Effector memory CD4-positive, alpha-beta T cell (primary cell): ENCODE measurements around the gene LRRTM4.
"Not testable (repeated sequence)": the region's sequence is repeated elsewhere in the genome, so short reads cannot be mapped to it uniquely, and the experiment has no call there.

Experiments used
- DNase-seq, 3 donors: peaks; one replicate each; pipeline ENCODE4 v3.0.0-alpha.2; 2020
- H3K27ac ChIP-seq: 2 replicates; pipeline ENCODE4 v1.7.0; 2013; ENCODE audit warnings: mild to moderate bottlenecking, low read length, moderate library complexity; ENCODE audit not compliant: insufficient read depth, poor library complexity, severe bottlenecking
- H3K27me3 ChIP-seq: replicated peaks from 2 replicates; pipeline ENCODE4 v1.7.0; 2013; ENCODE audit warnings: mild to moderate bottlenecking, low read length; ENCODE audit not compliant: insufficient read depth, control insufficient read depth, poor library complexity, severe bottlenecking
- H3K36me3 ChIP-seq: 2 replicates; pipeline ENCODE4 v1.7.0; 2013; ENCODE audit warnings: mild to moderate bottlenecking, low read length, moderate library complexity; ENCODE audit not compliant: control insufficient read depth, insufficient read depth
- H3K4me1 ChIP-seq: 2 replicates; pipeline ENCODE4 v1.7.0; 2013; ENCODE audit warnings: low read length, mild to moderate bottlenecking; ENCODE audit not compliant: control insufficient read depth, insufficient read depth, poor library complexity, severe bottlenecking
- H3K4me3 ChIP-seq: 2 replicates; pipeline ENCODE4 v1.7.0; 2013; ENCODE audit warnings: low read length, low read depth, mild to moderate bottlenecking; ENCODE audit not compliant: insufficient read depth, poor library complexity, severe bottlenecking
- H3K9me3 ChIP-seq: 2 replicates; pipeline ENCODE4 v1.7.0; 2013; ENCODE audit warnings: mild to moderate bottlenecking, low read length, moderate library complexity; ENCODE audit not compliant: control insufficient read depth

Gene LRRTM4

DNA sequence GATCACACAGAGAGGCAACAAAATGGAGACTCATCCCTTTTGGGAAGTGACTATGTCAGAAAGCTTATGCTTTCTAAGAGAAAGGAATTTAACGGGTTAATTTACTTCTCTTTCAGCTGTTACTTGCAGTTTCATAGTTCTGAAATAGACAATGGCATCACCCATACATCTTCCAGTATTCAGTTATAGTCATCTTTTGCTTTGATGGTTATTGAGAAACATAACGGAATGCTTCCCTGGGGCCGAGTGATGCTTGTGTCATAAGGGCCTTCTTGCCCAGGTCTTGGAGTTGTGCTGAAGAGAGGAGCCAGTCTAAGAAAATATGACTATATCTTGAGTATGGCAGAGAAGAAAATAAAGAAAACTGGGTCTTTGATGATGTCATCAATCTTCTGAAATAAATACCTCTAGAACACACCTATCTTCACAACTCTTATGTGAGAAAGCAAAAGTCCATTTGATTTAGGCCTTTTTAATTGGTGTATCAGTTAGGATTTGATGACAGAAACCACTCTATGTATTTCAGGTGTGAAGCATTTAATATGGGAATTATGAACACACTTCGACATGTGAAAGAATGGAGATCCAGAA is 328.2 kb downstream of the LRRTM4 start:
- H3K4me3 ChIP-seq, result no peak overlapping the region
- no peaks in the 10 kb centered on the region for H3K36me3 ChIP-seq
- H3K4me1 ChIP-seq, result no peaks in the 10 kb centered on the region
- no peak overlapping the region for H3K27ac ChIP-seq
- no peak for DNase-seq
- H3K27me3 ChIP-seq, result no peaks in the 10 kb centered on the region
- no peaks in the 10 kb centered on the region for H3K9me3 ChIP-seq

DNA sequence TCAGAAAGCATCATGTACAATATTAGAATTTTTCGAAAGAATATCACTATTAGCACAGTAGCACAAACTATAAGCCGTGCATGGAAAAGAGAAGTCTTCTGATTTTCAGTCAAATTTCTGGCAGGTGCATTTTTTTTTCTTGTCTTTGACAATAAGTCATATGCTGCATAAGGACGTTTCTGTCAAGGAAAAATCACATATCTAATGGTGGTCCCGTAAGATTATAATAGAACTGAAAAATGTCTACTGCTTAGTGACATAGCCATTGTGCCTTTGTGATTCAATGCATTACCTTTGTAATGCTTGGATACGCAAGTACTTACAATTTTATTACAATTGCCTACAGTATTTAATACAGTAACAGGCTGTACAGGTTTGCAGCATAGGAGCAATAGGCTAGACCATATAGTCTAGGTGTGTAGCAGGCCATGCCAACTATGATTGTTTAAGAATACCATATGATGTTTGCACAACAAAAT is 329.3 kb downstream of the LRRTM4 start:
- Histone ChIP-seq H3K9me3 (no peaks in the 10 kb centered on the region), H3K4me3 (no peak overlapping the region), H3K36me3 (no peaks in the 10 kb centered on the region), H3K27me3 (no peaks in the 10 kb centered on the region), H3K4me1 (no peaks in the 10 kb centered on the region), H3K27ac (no peak overlapping the region)
- DNase-seq, result no peak

DNA sequence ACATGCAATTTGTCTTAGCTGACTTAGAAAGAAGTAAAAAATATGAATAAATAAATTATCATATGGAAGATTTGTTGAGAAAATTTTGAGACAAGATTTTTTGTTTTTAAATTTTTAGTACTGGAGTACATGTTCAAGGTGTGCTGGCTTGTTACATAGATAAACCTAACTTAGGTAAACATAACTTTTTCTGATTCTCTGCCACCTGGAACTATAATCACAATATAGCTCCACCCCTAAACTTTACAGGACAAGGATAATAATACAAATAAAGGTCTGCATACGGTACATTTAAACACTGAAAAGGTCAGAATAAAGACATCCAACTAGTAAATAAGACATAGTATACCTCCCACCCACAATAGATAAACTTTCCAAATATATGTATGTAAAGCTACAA is 330.5 kb downstream of the LRRTM4 start:
- Histone ChIP-seq H3K4me3 (no peak overlapping the region), H3K27ac (no peak overlapping the region), H3K4me1 (no peaks in the 10 kb centered on the region), H3K9me3 (no peaks in the 10 kb centered on the region), H3K36me3 (no peaks in the 10 kb centered on the region), H3K27me3 (no peaks in the 10 kb centered on the region)
- DNase-seq, result no peak

DNA sequence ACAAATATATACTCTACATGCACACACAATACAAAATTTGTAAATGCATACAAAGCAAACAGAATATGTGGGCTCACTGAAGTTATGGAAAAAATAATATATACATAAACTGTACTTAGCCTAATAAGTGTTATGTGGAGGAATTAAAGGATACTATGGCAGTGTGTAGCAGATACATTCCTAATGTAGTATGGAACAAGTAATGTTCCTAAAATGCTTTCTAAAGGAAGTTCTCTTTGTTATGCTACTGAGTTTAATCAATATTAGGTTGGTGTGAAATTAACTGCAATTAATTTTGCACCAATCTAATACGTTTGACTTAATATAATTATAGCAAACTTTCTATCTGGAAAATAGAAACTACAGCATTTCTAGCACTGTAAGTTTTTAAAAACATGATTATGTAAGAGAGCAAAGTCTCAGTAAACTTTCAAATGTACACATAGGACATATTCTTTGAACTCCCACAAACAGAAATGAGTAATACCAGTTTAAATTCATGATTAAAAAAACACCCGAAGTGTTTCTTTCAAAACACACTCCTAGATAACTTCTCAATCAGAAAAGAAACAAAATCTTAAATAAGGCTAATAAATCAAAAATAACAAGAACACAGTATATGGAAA is 331.3 kb downstream of the LRRTM4 start:
- no peak for DNase-seq
- H3K4me3 ChIP-seq, result no peak overlapping the region
- H3K9me3 ChIP-seq, result no peaks in the 10 kb centered on the region
- no peak overlapping the region for H3K27ac ChIP-seq
- H3K27me3 ChIP-seq, result no peaks in the 10 kb centered on the region
- H3K36me3 ChIP-seq, result no peaks in the 10 kb centered on the region
- no peaks in the 10 kb centered on the region for H3K4me1 ChIP-seq

DNA sequence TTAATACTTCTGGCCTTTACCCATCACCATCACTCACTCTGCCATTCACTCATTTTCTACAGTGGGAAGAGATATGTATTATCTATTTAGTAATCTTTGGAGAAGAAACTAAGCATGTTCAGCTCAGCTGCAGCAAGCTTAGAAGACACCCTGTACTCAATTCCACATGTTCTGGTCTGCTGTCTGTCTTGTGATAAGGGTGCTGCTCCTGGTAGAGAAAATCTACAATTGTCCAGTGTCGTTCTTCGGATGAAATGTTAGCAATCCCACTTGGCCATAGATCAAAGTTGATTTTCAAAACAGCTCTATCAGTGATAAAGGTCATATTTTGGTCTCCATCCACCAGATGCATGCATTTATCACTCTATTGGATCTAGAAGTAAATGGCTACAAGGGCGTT is 337.1 kb downstream of the LRRTM4 start:
- Histone ChIP-seq H3K4me1 (no peaks in the 10 kb centered on the region), H3K36me3 (no peaks in the 10 kb centered on the region), H3K27ac (no peak overlapping the region), H3K9me3 (no peaks in the 10 kb centered on the region), H3K4me3 (no peak overlapping the region), H3K27me3 (no peaks in the 10 kb centered on the region)
- DNase-seq, result no peak

DNA sequence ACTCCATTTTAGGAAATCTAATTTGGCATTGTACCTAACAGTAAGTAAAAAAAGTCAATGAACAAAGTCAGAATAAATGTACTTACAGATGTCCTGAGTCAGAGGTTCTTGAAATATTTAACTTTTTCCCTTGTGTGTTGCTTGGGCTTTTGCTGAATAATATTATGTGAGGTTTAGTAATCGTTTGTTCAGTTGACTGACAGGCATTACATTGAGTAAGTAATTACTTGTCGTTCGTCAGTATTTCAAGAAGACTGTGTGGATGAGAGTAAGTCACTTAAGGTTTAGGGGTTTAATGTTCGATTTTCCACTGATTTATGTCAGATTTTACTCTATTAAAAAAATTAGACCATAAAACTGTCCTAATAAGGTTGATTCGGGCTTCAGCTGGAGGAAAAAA is 342.9 kb downstream of the LRRTM4 start:
- H3K27me3 ChIP-seq, result no peaks in the 10 kb centered on the region
- no peaks in the 10 kb centered on the region for H3K36me3 ChIP-seq
- H3K4me3 ChIP-seq, result no peak overlapping the region
- DNase-seq, result no peak
- peaks cover 2% of the 10 kb centered on the region for H3K9me3 ChIP-seq
- no peak overlapping the region for H3K27ac ChIP-seq
- no peaks in the 10 kb centered on the region for H3K4me1 ChIP-seq

DNA sequence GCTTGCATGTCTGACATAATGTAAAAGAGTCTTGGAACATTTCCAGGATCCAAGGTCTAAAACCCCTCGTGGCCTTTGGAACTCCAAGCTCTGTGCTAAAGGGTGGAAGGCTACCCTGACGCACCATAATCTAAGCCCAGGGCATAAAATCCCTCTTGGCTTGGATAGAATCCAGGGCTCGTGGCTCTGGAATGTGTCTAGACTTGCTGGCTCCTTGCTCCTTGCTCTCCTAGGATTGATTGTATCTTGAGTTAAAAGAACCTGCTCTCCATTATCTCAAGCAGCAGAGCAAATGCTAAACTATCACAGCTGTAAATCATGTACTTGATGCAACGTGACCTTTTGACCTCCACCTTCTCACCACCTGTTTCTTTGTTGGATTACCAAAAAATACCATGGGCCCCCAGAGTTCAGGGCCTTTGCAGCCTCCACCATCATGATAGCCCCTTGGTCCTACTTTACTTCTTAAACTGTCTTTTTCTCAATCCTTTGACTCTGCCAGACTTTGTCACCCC is 346.9 kb downstream of the LRRTM4 start:
- DNase-seq, H3K4me3 ChIP-seq, H3K4me1 ChIP-seq, H3K27me3 ChIP-seq, H3K9me3 ChIP-seq, H3K27ac ChIP-seq, H3K36me3 ChIP-seq: not testable (repeated sequence)

DNA sequence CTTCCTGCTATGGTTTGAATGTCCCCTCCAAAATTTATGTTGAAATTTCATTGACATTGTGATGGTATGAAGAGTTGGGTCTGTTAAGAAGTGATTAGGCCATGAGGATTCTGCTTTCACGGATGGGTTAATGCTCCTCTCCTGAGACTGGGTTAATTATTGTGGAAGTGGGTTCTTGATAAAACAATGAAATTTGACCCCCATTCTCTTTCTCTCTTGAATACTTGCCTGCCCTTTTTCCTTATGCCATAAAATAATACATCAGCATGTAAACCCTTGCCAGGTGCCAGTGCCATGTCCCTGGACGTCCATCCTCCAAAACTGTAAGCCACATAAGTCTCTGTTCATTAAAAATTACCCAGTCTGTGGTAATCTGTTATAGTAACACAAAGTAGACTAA is 352.8 kb downstream of the LRRTM4 start:
- Histone ChIP-seq H3K27ac (no peak overlapping the region), H3K4me3 (no peak overlapping the region), H3K9me3 (peaks cover 4% of the 10 kb centered on the region), H3K27me3 (no peaks in the 10 kb centered on the region), H3K4me1 (no peaks in the 10 kb centered on the region), H3K36me3 (no peaks in the 10 kb centered on the region)
- DNase-seq, result no peak

DNA sequence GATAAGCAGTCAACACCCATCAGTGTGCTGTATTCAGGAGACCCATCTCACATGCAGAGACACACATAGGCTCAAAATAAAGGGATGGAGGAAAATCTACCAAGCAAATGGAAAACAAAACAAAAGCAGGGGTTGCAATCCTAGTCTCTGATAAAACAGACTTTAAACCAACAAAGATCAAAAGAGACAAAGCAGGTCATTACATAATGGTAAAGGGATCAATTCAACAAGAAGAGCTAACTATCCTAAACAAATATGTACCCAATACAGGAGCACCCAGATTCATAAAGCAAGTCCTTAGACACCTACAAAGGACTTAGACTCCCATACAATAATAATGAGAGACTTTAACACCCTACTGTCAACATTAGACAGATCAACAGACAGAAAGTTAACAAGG is 358.2 kb downstream of the LRRTM4 start:
- not testable (repeated sequence) for H3K4me3 ChIP-seq, H3K27me3 ChIP-seq, H3K9me3 ChIP-seq, DNase-seq, H3K27ac ChIP-seq, H3K36me3 ChIP-seq, H3K4me1 ChIP-seq

DNA sequence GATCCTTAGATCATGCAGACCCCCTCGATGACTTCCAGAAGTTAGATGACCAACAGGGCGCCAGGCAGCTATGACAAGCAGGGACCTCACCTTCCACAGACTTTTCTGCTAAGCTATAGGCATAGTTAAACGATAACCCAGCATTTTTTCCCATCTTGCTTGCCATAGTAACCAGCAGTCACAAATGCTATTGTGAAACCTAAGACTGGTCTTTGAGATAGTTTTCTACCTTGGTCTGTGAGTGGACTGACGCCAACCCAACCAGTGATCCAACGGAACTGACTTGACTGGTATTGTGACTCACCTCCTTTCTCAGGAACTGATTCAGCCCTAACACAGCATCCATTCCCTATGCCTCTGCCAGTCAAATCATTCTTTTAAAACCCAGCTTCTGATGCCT is 361.2 kb downstream of the LRRTM4 start:
- Histone ChIP-seq H3K4me3 (no peak overlapping the region), H3K27ac (no peak overlapping the region), H3K27me3 (no peaks in the 10 kb centered on the region), H3K9me3 (no peaks in the 10 kb centered on the region), H3K4me1 (no peaks in the 10 kb centered on the region), H3K36me3 (no peaks in the 10 kb centered on the region)
- no peak for DNase-seq
